PC-3 (cell line): ENCODE measurements around the gene USP19. TPM values are rescaled to one million over a fixed set of nuclear protein-coding genes. Genes with fewer than 3 reads are reported as not detected.

Source experiments
- ATAC-seq: fragments of 200-7000 bp; cut with Tn5 transposase; 2 replicates; pipeline ENCODE4 v1.9.1; 2020; ENCODE audit warnings: mild to moderate bottlenecking, moderate library complexity
- BruUV-seq: library from RNA; stranded (reverse); fragments of 400-500 nt; replicated peaks from 2 replicates; lab custom pipeline; 2021; lab: Mats Ljungman, UMichigan
- CTCF ChIA-PET: fragments of 300-600 bp; sonication (Branson Sonifier 250); formaldehyde crosslinking; loops from one replicate; lab custom pipeline; 2022; ENCODE audit warnings: antibody characterized with exemption; lab: Charles Lee
- POLR2A ChIA-PET: fragments of 300-600 bp; sonication (Branson Sonifier 250); formaldehyde crosslinking; loops from one replicate; lab custom pipeline; 2022; ENCODE audit warnings: antibody characterized with exemption; ENCODE audit not compliant: unreplicated experiment; lab: Charles Lee
- DNase-seq: peaks from one replicate; pipeline ENCODE4 v3.0.0-alpha.2; 2015
- H2AFZ ChIP-seq: fragments of 300-600 bp; sonication (generic); 2 replicates; pipeline ENCODE4 v1.6.0; 2016; ENCODE audit warnings: antibody characterized with exemption, low read length
- H3F3A ChIP-seq: fragments of 300-600 bp; sonication (generic); one replicate; pipeline ENCODE4 v1.6.0; 2017; ENCODE audit warnings: antibody characterized with exemption, low read length, control low read depth, mild to moderate bottlenecking; ENCODE audit not compliant: unreplicated experiment
- H3K27ac ChIP-seq: fragments of 300-600 bp; sonication (generic); 2 replicates; pipeline ENCODE4 v1.5.1; 2016; ENCODE audit warnings: mild to moderate bottlenecking, low read length
- H3K27me3 ChIP-seq: fragments of 300-600 bp; sonication (generic); 2 replicates; pipeline ENCODE4 v1.6.1; 2016; ENCODE audit warnings: low read length, mixed read lengths
- H3K36me3 ChIP-seq: fragments of 300-600 bp; sonication (generic); 2 replicates; pipeline ENCODE4 v1.6.1; 2016; ENCODE audit warnings: low read depth, mixed run types, low read length, mixed read lengths
- H3K4me1 ChIP-seq: fragments of 300-600 bp; sonication (generic); 2 replicates; pipeline ENCODE4 v1.5.1; 2016; ENCODE audit warnings: low read length; ENCODE audit not compliant: insufficient read depth
- H3K4me2 ChIP-seq: fragments of 300-600 bp; sonication (generic); 2 replicates; pipeline ENCODE4 v1.6.0; 2016; ENCODE audit warnings: low read length
- H3K4me3 ChIP-seq: fragments of 300-600 bp; sonication (generic); 2 replicates; pipeline ENCODE4 v1.5.1; 2016; ENCODE audit warnings: mild to moderate bottlenecking, low read length, mixed read lengths
- H3K79me2 ChIP-seq: fragments of 300-600 bp; sonication (generic); 2 replicates; pipeline ENCODE4 v1.6.1; 2017; ENCODE audit warnings: low read length, mixed read lengths
- H3K9ac ChIP-seq: fragments of 300-600 bp; sonication (generic); 2 replicates; pipeline ENCODE4 v1.6.0; 2016; ENCODE audit warnings: mild to moderate bottlenecking, low read length
- H3K9me2 ChIP-seq: fragments of 300-600 bp; sonication (generic); replicated peaks from 2 replicates; pipeline ENCODE4 v1.6.1; 2016; ENCODE audit warnings: mixed run types, low read length, mixed read lengths
- H3K9me3 ChIP-seq: fragments of 300-600 bp; sonication (generic); 2 replicates; pipeline ENCODE4 v1.6.1; 2016; ENCODE audit warnings: low read length, mixed read lengths
- H4K20me1 ChIP-seq: fragments of 300-600 bp; sonication (generic); 2 replicates; pipeline ENCODE4 v1.6.1; 2016; ENCODE audit warnings: low read length, mixed read lengths
- CTCF ChIP-seq: fragments of 300-600 bp; sonication (generic); conservative IDR thresholded peaks from 2 replicates; pipeline ENCODE4 v1.5.1; 2017; ENCODE audit warnings: antibody characterized with exemption, low read depth, mild to moderate bottlenecking, low read length
- EZH2 ChIP-seq: fragments of 300-600 bp; sonication (generic); IDR thresholded peaks from one replicate; pipeline ENCODE4 v1.6.1; 2017; ENCODE audit warnings: antibody characterized with exemption, mild to moderate bottlenecking, low read length; ENCODE audit not compliant: unreplicated experiment
- EZH2phosphoT487 ChIP-seq: fragments of 300-600 bp; sonication (generic); IDR thresholded peaks from 2 replicates; pipeline ENCODE4 v1.6.1; 2018; ENCODE audit warnings: mild to moderate bottlenecking, antibody characterized with exemption, low read length, borderline replicate concordance
- intact Hi-C: fragments of 100-400 bp; cut with micrococcal nuclease; formaldehyde crosslinking; loops from 2 replicates; pipeline ENCODE4 v1.9.0; 2023
- total RNA-seq: library from RNA; depleted of rRNA; stranded (reverse); fragments of >200 nt; gene quantifications from 2 replicates; pipeline ENCODE4 v1.2.3, GENCODE V29; 2014

The USP19 gene
- total RNA-seq, 1 experiment from 2014 or later = 84.4 TPM

GRCh38 chr3:49165771-49166751, 45.4 kb upstream of the USP19 start, which contains the start of gene CCDC71:
CCDC71 (minus strand) TSS chr3:49166331; CDS start chr3:49164208, 2,123 bp downstream.
- no peaks in the 10 kb centered on the region for H3K9me2 ChIP-seq
- H4K20me1 ChIP-seq = no peaks in the 10 kb centered on the region
- peak within 1 kb of the TSS; percentile 96 for H2AFZ ChIP-seq
- no peaks in the 10 kb centered on the region for H3F3A ChIP-seq
- TF ChIP-seq EZH2 (no peak), EZH2phosphoT487 (no peak), CTCF (no peak)
- peak; percentile 62 for ATAC-seq
- no peaks in the 10 kb centered on the region for H3K9me3 ChIP-seq
- peak within 1 kb of the TSS; percentile 96 for H3K4me3 ChIP-seq
- CTCF ChIA-PET = no interaction called here
- no TSS peak for BruUV-seq
- intact Hi-C loops = no loop called here
- peak within 1 kb of the TSS; percentile 97 for H3K9ac ChIP-seq
- peaks cover 21% of the 10 kb centered on the region for H3K4me1 ChIP-seq
- POLR2A ChIA-PET = interaction anchor here (0.6 kb wide), 1 partner anchor 246 kb away, joined by 3 read pairs; the partner anchor contains the start of gene RHOA
- H3K27me3 ChIP-seq = no peaks in the 10 kb centered on the region
- peaks cover 15% of the 10 kb centered on the region; the same call in 1 of the 2 replicates for H3K36me3 ChIP-seq
- peak within 1 kb of the TSS; percentile 99 for H3K4me2 ChIP-seq
- peak; percentile 63 for DNase-seq
- H3K27ac ChIP-seq = peak within 1 kb of the TSS; percentile 57
- H3K79me2 ChIP-seq = peaks cover 28% of the 10 kb centered on the region

- H4K20me1 ChIP-seq = no peaks in the 10 kb centered on the region
- ATAC-seq (peak; percentile 17; the same call in 1 of the 2 replicates), DNase-seq (no peak)
- H3K27ac ChIP-seq = peak overlapping the region; percentile 57
- H2AFZ ChIP-seq = peak overlapping the region; percentile 57
- H3K4me2 ChIP-seq = peak overlapping the region; percentile 99
- intact Hi-C loops = no loop called here
- H3K9me3 ChIP-seq = no peaks in the 10 kb centered on the region
- H3K9me2 ChIP-seq = no peaks in the 10 kb centered on the region
- H3F3A ChIP-seq = no peaks in the 10 kb centered on the region
- BruUV-seq = TSS peak; percentile 55
- peaks cover 16% of the 10 kb centered on the region for H3K4me1 ChIP-seq
- H3K27me3 ChIP-seq = no peaks in the 10 kb centered on the region
- ChIA-PET CTCF (no interaction called here), POLR2A (interaction anchor here (0.6 kb wide), 2 partner anchors 136 to 247 kb away, joined by 3 read pairs; partner anchors contain the start of gene RHOA)
- H3K9ac ChIP-seq = peak overlapping the region; percentile 97
- H3K36me3 ChIP-seq = peaks cover 15% of the 10 kb centered on the region; the same call in 1 of the 2 replicates
- TF ChIP-seq EZH2phosphoT487 (no peak), EZH2 (no peak), CTCF (no peak)
- peaks cover 28% of the 10 kb centered on the region for H3K79me2 ChIP-seq
- peak overlapping the region; percentile 96 for H3K4me3 ChIP-seq
Observed at GRCh38 chr3:49164983-49165720, 44.5 kb upstream of the USP19 start.
